AG09309 (cell line): ENCODE measurements around the gene MREG.
A peak's percentile ranks its signal among the peaks of the same experiment; 100 is the strongest.

Experiments
- DNase-seq: peaks from one replicate; pipeline ENCODE4 v3.0.0-alpha.2; 2010; ENCODE audit warnings: low read depth
- H3K4me3 ChIP-seq: 2 replicates; pipeline ENCODE4 v1.5.1; 2011; ENCODE audit warnings: mild to moderate bottlenecking, low read depth, low read length, moderate library complexity; ENCODE audit not compliant: control insufficient read depth
- TF ChIP-seq, protein P1 (sequence below): IDR thresholded peaks from 2 replicates; pipeline ENCODE4 v1.5.1; 2011; ENCODE audit warnings: mild to moderate bottlenecking, low read depth, low read length, inconsistent platforms; ENCODE audit not compliant: insufficient read depth, control insufficient read depth; ENCODE audit errors: missing control alignments

Gene MREG, protein sequence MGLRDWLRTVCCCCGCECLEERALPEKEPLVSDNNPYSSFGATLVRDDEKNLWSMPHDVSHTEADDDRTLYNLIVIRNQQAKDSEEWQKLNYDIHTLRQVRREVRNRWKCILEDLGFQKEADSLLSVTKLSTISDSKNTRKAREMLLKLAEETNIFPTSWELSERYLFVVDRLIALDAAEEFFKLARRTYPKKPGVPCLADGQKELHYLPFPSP

DNA sequence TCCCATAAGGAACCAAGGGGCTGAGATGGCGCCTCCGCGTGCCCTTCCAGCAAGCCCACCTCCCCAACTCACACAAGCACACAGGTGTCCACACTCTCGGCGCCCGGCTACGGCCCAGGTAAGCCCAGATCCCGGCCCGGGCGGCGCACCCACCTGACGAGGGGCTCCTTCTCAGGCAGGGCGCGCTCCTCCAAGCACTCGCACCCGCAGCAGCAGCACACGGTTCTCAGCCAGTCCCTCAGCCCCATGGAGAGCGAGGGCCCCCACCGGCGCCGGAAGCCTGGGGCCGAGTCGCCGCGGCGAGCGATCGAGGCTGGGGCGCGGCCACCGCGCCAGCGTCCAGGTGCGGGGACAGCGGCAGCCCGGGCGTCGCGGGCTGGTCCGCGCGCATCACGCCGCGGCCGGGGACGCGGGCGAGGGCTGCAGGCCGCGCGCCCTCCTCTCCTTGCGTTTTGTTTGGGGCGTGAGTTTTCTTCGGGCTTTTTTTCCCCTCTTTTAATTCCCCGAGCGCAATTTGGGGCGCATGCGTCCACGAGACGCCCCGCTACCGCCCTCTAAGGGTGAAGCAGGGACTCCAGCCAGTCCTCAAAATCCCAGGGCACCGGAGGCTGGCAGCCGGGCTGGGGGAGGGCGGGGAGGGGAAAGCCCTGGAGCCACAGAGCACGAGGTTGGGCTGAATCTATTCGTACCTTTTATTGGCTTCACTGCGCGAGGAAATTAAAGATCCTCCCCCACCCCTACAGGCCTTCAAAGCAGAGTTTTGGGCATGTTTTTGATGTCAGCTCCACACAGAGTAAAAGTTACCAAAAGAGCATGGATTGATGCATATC is at the start of gene MREG:
MREG (minus strand) TSS at position 472 of the 830 bp plus-strand sequence; CDS start at position 248, 224 bp downstream.
- TF ChIP-seq, protein P1, sequence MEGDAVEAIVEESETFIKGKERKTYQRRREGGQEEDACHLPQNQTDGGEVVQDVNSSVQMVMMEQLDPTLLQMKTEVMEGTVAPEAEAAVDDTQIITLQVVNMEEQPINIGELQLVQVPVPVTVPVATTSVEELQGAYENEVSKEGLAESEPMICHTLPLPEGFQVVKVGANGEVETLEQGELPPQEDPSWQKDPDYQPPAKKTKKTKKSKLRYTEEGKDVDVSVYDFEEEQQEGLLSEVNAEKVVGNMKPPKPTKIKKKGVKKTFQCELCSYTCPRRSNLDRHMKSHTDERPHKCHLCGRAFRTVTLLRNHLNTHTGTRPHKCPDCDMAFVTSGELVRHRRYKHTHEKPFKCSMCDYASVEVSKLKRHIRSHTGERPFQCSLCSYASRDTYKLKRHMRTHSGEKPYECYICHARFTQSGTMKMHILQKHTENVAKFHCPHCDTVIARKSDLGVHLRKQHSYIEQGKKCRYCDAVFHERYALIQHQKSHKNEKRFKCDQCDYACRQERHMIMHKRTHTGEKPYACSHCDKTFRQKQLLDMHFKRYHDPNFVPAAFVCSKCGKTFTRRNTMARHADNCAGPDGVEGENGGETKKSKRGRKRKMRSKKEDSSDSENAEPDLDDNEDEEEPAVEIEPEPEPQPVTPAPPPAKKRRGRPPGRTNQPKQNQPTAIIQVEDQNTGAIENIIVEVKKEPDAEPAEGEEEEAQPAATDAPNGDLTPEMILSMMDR, result peak; percentile 82
- H3K4me3 ChIP-seq, result peak within 1 kb of the TSS; percentile 69
- DNase-seq, result no peak

DNA sequence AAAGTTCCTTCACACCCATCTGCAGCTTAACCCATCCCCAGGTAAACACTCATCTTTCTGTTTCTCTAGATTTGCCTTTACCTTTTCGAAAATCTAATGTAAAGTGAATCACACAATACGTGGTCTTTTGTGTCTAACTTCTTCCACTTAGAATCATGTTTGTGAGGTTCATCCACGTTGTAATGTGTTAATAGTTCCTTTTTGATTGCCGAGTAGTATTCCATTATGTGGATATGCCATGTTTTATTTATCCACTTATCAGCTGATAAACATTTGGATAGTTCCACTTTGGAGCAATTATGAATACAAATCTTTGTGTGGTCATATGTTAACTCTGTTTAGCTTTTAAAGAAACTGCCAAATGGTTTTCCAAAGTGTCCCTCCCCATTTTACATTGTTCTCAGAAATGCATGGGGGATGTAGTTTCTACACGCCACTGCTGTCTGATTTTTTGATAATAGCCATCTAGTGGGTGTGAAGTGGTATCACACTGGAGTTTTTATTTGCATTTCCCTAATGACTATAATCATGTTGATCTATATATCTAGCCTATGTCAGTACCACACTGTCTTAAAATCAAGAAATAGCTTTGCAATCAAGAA is 46.0 kb upstream of the MREG start:
- no peak for DNase-seq
- no peak overlapping the region for H3K4me3 ChIP-seq
- TF ChIP-seq, protein P1, result no peak

DNA sequence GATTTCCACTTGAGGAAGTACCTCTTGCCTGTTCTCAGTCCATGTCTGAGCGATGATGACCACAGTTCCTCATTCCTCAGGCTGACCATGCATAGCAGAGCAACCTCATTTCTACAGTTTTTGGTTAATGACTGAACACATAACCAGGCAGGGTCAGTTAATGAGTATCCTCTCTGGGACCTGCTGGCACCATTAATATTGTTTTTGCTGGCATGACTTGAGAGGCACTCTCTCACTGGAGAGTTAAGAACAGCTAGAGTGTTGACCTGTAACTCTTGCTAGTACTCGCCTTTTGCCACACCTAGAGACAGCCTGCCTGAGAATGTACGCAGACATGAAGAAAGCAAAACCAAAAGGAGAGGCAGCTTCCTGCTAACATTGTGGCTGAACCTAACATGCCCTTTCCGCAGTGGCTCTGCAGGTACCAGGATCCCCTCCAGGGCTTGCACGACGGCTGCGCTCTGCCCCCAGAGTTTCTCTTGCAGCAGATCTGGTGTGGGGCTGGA is 44.4 kb upstream of the MREG start:
- peak; percentile 58 for DNase-seq
- TF ChIP-seq, protein P1, result no peak
- H3K4me3 ChIP-seq, result no peak overlapping the region

DNA sequence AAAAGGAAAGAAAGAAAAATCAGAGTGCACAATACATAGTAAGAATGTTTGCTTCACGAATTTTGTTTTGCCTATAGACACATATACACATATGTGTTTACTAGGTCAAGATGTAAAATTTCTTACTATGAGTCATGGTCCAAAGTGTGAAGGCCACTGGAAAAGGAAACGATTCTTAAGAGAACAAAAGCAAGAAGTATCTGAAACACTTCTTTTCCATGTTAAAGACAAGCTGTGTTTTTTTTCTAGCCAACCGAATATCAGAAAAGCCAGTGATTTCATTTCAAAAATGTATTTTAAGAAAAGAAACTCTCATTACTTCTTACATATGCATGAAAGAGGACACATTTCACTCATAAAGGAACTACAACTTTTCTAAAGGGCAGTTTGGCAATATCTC is 43.4 kb upstream of the MREG start:
- no peak for DNase-seq
- TF ChIP-seq, protein P1, result no peak
- H3K4me3 ChIP-seq, result no peak overlapping the region

DNA sequence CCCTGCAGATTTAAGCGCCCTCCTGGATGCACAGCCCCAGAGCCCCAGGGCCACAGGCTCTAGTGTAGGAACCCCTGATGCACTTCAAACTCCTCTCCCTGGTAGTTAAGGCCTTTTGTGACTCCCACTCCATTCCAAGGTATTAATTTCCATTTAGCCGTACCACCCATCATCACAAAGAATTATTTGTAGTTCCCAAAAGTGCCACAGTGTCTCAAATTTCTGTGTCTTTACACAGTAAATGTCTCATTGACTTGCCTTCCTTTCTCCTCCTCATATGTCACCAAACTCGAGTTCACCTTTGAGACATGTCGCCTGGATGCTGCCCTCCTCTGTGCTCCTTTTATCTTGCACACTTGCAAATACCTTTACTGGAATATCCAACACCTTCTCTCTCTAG is 42.3 kb upstream of the MREG start:
- no peak for DNase-seq
- H3K4me3 ChIP-seq, result no peak overlapping the region
- TF ChIP-seq, protein P1, result no peak

DNA sequence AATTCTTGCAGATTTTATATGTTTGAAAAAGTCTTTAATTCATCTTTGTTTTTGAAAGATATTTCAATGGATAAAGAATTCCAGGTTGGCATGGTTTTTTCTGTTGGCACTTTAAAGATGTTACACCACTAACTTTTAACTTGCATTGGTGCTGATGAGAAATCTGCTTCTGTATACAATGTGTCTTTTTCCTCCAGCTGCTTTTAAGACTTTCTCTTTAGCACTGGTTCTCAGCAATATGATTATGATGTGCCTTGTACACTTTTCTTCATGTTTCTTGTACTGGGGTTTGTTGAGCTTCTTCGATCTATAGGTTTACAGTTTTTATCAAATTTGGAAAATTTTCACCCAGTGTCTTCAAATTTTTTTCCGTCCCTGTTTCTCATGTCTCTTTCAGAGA is 39.1 kb upstream of the MREG start:
- H3K4me3 ChIP-seq, result no peak overlapping the region

More for the DNA sequence above, 39.1 kb upstream of the MREG start:
- TF ChIP-seq, protein P1, result no peak
- no peak for DNase-seq
